SJSA1 (cell line): ENCODE measurements around the gene RNU6-9. TPM values are rescaled to one million over a fixed set of nuclear protein-coding genes. Genes with fewer than 3 reads are reported as not detected.

ENCODE experiments used
- DNase-seq, 2 experiments: peaks; one replicate each; pipeline ENCODE4 v3.0.0-alpha.2; 2015 to 2020; ENCODE audit warnings: low spot score in 2 of 2, low read depth in 1 of 2
- H3K27ac ChIP-seq: fragments of 250-450 bp; sonication (Bioruptor Pico); 2 replicates; pipeline ENCODE4 v1.5.1; 2020; ENCODE audit warnings: mild to moderate bottlenecking, moderate library complexity
- H3K27me3 ChIP-seq: fragments of 250-450 bp; sonication (Bioruptor Pico); replicated peaks from 2 replicates; pipeline ENCODE4 v1.5.1; 2020; ENCODE audit warnings: mild to moderate bottlenecking, moderate library complexity
- H3K36me3 ChIP-seq: fragments of 250-450 bp; sonication (Bioruptor Pico); 2 replicates; pipeline ENCODE4 v1.5.1; 2020; ENCODE audit warnings: mild to moderate bottlenecking
- H3K4me1 ChIP-seq: fragments of 250-450 bp; sonication (Bioruptor Pico); replicated peaks from 2 replicates; pipeline ENCODE4 v1.6.1; 2021; ENCODE audit warnings: mild to moderate bottlenecking
- H3K4me3 ChIP-seq: fragments of 250-450 bp; sonication (Bioruptor Pico); 2 replicates; pipeline ENCODE4 v1.5.1; 2020; ENCODE audit warnings: mild to moderate bottlenecking
- H3K9me3 ChIP-seq: fragments of 250-450 bp; sonication (Bioruptor Pico); replicated peaks from 2 replicates; pipeline ENCODE4 v1.5.1; 2020; ENCODE audit warnings: mild to moderate bottlenecking
- total RNA-seq: library from RNA; depleted of rRNA; stranded (reverse); fragments of >200 nt; shearing (Covaris generic); gene quantifications from 2 replicates; pipeline ENCODE4 v1.2.3, GENCODE V29; 2014; rRNA removed

RNU6-9 gene
- total RNA-seq, 1 experiment from 2014 or later, result not detected

DNA sequence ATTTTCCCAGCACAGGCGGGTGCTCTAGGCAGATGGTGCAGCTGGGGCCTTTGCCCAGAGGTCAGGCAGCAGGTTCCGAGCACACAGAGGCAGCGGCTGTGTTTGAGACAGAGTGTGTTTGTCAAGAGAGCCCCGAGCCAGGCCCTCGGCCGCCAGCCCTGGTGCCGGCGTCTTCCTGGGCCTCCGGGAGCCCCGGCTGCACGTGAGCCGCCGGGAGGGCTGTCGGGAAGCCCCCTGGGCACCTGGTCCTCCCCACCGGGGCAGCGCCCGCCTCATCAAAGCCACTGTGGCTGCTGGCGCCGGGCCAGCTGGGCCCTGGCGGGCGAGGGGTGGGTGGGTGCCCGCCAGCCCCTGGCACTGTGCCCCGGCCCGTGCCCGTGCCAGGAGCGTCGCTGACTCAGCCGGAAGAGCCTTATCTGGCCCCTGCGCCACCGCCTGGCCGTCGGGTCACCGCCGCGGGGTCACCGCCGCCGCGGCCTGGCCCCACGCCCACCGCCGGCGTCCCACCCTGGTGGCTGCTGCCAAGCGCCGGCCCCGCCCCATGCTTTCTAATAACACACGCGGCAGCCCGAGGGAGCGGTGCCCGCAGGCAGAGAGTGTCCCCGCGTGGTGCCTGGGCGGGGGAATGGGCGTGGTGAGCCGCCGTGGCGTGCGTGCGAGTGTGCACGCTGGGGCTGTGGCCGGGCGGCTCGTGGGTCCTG lies 47.5 kb downstream of the RNU6-9 start:
- Histone ChIP-seq H3K4me1 (peaks cover 15% of the 10 kb centered on the region), H3K27ac (no peak overlapping the region), H3K27me3 (no peaks in the 10 kb centered on the region), H3K9me3 (no peaks in the 10 kb centered on the region), H3K36me3 (peaks cover 3% of the 10 kb centered on the region; the same call in 1 of the 2 replicates), H3K4me3 (peak overlapping the region; percentile 23)
- peak; percentile 68 to 75 for DNase-seq

DNA sequence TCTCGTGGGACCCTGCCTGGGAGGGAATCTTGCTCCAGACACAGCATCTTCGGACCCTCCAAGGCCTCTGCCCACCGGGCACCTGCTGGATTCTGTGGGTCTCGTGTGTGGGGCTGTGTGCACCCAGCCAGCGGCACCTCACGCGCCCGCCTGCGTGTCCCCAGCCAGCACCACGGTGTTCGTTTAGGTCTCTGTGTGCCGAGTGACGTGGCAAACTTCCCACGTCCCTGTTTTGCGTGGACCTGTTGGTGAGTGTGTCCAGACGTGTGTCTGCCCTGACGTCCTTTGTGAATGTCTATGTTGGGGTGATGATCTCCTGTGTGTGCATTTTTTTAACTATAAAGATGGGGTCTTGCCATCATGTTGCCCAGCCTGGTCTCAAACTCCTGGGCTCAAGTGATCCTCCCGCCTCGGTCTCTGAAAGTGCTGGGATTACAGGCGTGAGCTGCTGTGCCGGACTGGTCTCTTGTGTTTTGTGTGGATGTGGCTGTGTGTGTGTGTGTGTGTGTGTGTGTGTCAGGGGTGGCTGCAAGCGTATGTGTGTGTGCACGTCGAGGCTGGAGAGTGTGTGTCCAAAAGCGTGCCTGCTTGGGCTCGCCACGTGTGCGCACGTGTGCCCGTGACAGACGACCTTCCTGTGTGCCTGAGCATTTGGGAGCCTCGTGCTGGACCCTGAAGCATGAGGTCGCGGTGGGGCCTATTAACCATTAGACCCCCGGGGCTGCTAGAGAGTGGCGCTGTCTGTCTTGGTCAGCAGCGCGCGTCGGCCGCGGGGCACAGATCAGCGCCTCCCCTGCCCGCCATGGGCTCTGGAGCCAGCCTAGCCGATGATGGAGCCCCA lies 48.2 kb downstream of the RNU6-9 start:
- peak overlapping the region; percentile 23 for H3K4me3 ChIP-seq
- no peaks in the 10 kb centered on the region for H3K27me3 ChIP-seq
- no peak overlapping the region for H3K27ac ChIP-seq
- no peak for DNase-seq
- H3K4me1 ChIP-seq, result peaks cover 15% of the 10 kb centered on the region
- peaks cover 3% of the 10 kb centered on the region; the same call in 1 of the 2 replicates for H3K36me3 ChIP-seq
- no peaks in the 10 kb centered on the region for H3K9me3 ChIP-seq

GRCh38 chr19:942133-942645 lies 48.9 kb downstream of the RNU6-9 start:
- Histone ChIP-seq H3K9me3 (no peaks in the 10 kb centered on the region), H3K36me3 (peaks cover 3% of the 10 kb centered on the region; the same call in 1 of the 2 replicates), H3K4me1 (peaks cover 15% of the 10 kb centered on the region), H3K4me3 (no peak overlapping the region), H3K27me3 (no peaks in the 10 kb centered on the region), H3K27ac (no peak overlapping the region)
- no peak for DNase-seq

Other genes with a start within 250 kb of the RNU6-9 start
- 55.9 and 79.3 TPM in 2 replicates for gene RNF126, start 230.3 kb upstream of the RNU6-9 start, total RNA-seq
- gene FSTL3, start 217.1 kb upstream of the RNU6-9 start, total RNA-seq, result 317 and 364 TPM in 2 replicates
- not detected in 2 replicates for gene PRSS57, start 198.0 kb upstream of the RNU6-9 start, total RNA-seq
- not detected in 2 replicates for gene PALM, start 184.5 kb upstream of the RNU6-9 start, total RNA-seq
- 0.11 TPM in 1 of 2 replicates, not detected in the other for gene MISP, start 142.4 kb upstream of the RNU6-9 start, total RNA-seq
- gene PTBP1, start 96.0 kb upstream of the RNU6-9 start, total RNA-seq, result 177 and 308 TPM in 2 replicates
- gene PLPPR3, start 71.5 kb upstream of the RNU6-9 start, total RNA-seq, result 1.1 and 2.3 TPM in 2 replicates
- not detected in 2 replicates for gene AZU1, start 65.6 kb upstream of the RNU6-9 start, total RNA-seq
- gene PRTN3, start 52.5 kb upstream of the RNU6-9 start, total RNA-seq, result not detected in 2 replicates
- gene ELANE, start 41.2 kb upstream of the RNU6-9 start, total RNA-seq, result not detected in 2 replicates
- gene CFD, start 33.8 kb upstream of the RNU6-9 start, total RNA-seq, result 3.3 and 12.5 TPM in 2 replicates
- gene MED16, start 297 bp upstream of the RNU6-9 start, total RNA-seq, result 17.2 and 18.7 TPM in 2 replicates
- 23.9 and 38.2 TPM in 2 replicates for gene R3HDM4, start 19.7 kb downstream of the RNU6-9 start, total RNA-seq
- not detected in 2 replicates for gene KISS1R, start 23.8 kb downstream of the RNU6-9 start, total RNA-seq
- 4.2 and 8.1 TPM in 2 replicates for gene ARID3A, start 32.6 kb downstream of the RNU6-9 start, total RNA-seq
- gene WDR18, start 90.9 kb downstream of the RNU6-9 start, total RNA-seq, result 43.2 and 60.5 TPM in 2 replicates
- not detected in 2 replicates for gene GRIN3B, start 106.9 kb downstream of the RNU6-9 start, total RNA-seq
- 122 and 131 TPM in 2 replicates for gene TMEM259, start 127.6 kb downstream of the RNU6-9 start, total RNA-seq
- not detected in 2 replicates for gene RNU6-2, start 128.0 kb downstream of the RNU6-9 start, total RNA-seq
- 403 and 441 TPM in 2 replicates for gene CNN2, start 133.1 kb downstream of the RNU6-9 start, total RNA-seq
- gene ABCA7, start 146.6 kb downstream of the RNU6-9 start, total RNA-seq, result 0.82 and 3.9 TPM in 2 replicates
- 0.03 TPM in 1 of 2 replicates, not detected in the other for gene ARHGAP45, start 173.7 kb downstream of the RNU6-9 start, total RNA-seq
- 143 and 173 TPM in 2 replicates for gene POLR2E, start 201.9 kb downstream of the RNU6-9 start, total RNA-seq
- 387 and 449 TPM in 2 replicates for gene GPX4, start 210.5 kb downstream of the RNU6-9 start, total RNA-seq